Stimulated activated CD4-positive, alpha-beta T cell treated with anti-CD3 and anti-CD28 coated beads, TNF-alpha, amount 100 ng/mL, for 24 hours (primary cell): ENCODE data around the gene ADAM19.
A peak's percentile ranks its signal among the peaks of the same experiment; 100 is the strongest.

Experiments
- DNase-seq, 3 experiments: peaks; one replicate each; pipeline ENCODE4 v3.0.0-alpha.2; 2020; ENCODE audit warnings: low read depth in 3 of 3

ADAM19 gene

DNA sequence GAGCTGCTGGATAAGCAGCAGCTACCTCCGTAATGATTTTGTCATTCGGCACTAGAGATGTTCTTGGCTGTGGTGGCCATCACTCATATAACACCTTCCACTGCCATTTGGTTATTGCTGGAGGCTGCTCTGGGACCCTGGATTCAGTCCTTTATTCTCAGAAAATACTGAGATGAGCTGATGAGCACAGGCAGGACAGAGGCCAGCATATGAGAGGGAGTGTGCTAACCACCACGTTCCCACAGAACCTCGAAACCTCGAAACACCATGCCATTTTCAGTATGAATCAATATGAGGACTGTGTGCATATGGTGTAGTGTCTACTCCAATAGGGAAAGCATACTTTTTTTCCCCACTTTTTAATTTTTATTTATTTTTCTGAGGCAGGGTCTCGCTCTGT, 56.6 kb downstream of the ADAM19 start:
- no peak for DNase-seq

DNA sequence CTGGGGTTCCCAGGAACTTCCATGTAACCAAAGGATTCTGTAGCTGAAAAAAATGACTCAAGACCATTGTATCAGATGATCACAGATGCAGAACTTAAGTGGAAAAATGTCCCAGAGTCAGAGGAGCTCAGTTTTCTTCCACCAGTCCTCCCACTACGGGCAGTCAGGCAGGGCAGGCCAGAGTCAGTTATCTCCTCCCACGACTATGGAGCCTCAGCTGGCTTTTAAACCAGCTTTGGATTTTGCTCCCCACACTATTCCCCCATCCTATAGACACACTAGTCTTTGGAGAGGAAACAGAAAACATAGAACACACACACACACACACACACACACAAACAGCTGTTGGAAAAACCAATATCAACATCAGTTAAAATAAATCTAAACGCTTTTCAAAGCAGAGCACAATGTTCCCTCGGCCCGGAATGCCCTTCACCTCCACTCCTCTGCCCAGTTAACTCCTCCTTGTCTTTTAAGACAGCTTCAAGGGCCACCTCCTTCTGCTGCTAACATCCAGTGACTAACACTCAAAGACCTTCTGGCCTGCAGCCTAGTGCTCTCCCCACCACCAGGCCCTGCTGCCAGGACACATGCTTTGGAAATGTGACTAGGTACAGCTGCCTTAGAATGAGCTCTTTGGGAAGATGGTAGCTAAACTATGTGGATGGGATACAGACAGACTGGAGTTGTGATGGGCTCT, 58.8 kb downstream of the ADAM19 start:
- no peak for DNase-seq

DNA sequence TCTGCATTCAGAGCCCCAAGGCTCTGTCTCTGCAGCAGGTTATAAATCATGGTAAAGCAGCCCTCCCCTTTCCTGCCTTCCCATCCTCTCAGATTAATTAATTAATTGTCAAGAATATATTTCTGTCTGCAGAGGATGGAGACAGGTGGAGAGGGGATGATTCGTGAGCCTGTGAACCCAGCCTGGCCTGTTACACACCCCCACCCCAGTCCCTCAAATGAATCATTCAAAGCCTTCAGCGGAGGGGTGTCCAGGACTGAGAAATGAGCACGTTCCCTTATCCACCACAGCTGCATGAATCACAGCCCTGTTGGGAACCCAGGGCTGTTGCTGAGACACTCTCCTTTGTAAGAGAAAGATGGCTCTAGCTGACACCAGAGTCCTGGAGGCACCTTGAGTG, 59.6 kb downstream of the ADAM19 start:
- peak in 1 of 3 experiments; percentile 28 for DNase-seq

DNA sequence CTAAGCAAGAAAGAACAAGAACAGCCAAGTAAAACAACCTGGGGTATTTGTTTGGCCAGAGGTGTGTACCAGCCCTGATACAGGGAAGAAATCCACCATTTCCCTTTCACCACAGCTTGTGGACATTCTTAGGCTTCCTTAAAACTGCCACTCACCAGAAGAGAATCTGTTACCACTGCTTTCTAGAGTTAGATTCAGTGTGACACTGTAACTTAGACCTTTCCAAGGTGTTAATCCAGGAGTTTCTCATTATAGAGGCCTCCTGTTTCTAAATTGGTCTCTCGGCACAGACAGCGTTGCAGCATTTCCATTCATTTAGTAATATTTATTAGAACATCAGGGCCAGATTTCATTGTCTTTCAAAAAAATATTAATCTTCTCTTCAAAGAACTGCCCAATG, 60.6 kb downstream of the ADAM19 start:
- DNase-seq: no peak

DNA sequence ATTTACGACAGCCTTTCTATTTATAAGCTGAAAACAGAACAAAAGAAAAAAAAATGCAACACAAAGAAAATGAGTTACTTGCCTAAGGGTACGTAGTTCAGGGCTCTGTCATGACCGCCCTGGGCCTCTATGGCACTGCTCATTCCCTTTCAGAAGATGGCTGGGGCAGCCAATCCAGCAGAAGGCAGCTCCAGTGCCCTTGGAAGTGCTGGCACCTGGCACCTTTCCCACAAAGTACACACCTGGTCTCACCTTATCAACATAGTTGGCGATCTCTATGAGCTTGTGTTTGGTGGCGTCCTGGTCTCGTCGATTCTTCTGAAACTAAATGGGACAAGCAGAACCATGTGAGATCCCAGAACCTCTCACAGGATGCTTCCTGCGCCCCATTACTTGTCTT, 62.4 kb downstream of the ADAM19 start:
- DNase-seq: no peak

DNA sequence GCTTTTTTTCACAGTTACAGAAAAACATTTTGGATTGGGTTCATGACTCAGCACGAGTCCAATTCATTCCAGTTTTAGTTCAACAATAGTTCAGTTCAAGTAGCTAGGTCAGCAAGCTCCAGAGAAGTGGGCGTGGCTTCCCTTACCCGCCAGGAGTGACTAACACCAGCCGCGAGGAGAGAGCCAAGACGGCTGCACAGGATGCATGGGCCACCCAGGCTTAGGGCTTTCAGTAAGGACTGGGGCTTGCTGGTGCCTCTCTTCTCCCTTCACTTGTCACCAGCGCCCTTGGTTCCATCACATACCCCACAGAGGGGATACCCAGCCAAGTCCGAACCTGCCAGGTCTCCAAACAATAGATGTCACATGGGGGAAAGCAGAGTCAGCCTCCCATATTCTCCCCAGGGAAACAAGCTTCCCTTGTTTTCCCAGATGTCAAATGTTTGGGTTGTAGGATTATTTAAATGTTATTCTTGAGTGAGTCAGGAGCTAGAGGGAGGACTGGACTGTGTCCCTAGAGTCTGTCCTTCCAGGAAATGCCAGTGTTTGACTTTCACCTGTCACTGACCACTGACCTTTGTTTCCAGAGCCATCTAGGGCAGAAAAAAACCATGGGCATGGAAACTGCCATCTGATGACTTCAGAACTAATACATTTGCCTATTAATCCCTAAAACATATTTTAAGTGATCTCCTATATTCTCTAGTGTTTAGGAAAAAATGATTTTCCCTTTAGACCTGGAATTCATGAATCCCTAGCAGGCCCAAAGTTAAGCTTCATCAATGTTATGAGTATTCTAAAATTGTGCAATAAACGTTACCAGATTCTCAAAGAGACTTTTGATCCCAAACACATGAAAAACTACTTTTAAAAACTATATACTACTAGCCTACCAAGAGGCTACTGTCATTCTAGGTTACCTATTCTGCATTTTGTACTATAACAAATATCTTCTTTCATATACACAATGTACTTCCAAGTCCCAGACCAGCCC, 63.6 kb downstream of the ADAM19 start:
- peak in 2 of 3 experiments; percentile 8 to 35 for DNase-seq

DNA sequence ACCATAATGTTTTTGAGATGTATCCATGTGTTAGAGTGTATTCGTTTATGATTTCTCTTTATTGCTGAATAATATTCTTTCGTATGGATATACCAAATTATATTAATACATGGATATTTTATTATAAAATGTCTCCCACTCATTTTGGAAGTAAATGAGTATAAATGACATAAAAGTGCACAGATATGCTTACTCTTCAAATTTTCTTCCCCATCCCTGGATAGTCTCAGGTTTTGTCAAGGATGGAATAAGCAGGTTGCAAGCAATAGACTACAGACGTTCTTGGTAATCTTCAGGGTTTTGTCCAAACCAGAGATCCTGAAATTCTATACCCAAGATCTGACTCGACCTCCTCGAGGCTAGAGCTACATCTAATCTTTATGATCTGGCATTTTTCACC, 64.9 kb downstream of the ADAM19 start:
- no peak for DNase-seq

DNA sequence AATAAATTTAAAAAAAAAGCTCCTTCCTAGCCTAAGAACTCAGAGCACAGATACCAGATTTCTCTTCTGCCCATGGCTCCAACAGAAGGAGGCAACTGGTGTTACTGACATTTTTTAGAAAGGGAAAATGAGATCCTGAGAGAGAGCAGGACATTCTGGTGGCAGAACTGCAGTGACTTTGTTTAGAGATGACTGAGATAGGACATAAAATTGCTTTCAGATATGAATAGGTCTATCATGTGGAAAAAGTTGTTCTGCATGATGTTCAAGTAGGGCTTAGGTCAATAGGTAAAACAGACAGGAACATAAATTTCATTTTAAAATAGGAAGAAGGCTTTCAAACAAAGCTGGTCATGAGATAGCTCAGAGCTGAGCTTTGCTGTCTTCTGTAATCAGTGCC, 66.0 kb downstream of the ADAM19 start:
- no peak for DNase-seq

DNA sequence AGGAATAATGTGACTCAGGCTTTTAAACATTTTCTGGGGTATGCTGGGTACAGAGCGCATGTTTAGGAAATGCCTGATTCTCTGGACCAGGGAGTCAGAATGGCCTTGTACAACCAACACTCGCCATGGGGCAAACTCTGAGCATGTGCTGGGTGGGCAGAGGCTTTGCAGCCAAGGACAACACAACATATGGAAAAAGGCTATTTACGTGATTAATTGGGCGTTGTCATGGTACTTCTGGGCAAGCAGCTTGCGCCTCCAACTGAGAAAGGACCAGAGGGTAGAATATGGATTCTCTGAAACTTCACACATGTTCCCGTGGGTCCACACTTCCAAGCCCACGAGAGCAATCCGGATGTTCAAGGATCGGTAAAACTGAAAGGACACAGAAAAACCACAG, 66.5 kb downstream of the ADAM19 start:
- DNase-seq: no peak

DNA sequence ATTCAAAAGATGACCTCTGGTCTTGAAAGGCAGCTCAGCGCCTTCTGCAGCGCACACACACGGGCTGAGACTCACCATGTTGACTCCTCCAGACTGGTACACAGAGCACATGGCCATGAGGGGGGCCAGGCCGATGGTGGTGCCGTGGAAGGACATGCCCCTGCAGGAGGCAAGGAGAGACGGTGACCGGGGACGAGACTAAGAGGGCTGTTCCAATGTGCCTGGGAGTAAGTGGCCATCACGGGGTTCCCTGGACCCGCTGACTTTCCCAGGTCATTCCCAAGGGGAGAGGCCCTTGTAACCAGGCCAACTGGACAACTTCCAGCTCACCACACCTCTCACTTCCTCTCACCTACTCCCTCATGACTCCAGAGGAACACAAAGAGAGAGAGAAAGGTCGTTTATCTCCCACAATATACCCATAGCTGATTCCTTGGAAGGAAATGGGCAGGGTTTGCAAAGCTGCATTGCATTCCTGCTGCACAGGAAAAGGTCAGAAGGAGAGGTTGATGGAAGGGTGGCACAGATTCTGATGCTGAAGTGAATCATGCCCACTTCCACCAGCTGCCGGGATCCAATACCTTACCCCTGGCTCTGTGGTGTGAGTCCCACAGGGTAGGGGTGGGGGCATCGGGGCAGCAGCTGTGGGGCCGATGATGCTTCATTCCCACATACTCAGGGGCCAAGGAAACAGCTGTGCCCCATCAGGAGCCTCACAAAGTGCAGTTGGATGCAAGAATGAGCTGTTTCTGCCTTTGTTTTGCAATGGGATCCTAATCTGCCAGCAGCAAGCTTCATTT, 68.4 kb downstream of the ADAM19 start:
- no peak for DNase-seq

DNA sequence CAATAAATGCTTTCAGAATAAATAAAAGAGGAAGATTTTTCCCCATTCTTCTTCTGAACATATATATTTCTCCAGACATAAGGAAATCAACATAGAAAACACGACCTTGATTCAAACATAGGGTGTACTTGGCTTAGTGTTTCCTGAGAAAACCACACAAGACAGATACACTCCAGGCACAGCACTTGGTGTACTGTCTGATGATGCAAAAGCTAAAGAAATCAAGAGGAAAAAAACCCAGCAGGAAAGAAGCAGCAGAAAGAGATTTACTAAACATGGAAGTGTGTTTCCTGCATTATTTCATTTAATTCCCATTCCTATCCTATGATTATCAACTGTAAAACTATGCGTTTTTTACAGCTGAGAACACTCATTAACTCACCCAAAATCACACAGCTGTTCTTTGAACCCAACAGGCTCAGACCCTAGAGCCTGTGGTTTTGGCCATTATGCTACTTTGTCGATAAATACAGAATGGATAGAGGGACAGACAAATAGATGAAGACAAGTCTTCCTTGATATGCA, 69.4 kb downstream of the ADAM19 start:
- DNase-seq: no peak

DNA sequence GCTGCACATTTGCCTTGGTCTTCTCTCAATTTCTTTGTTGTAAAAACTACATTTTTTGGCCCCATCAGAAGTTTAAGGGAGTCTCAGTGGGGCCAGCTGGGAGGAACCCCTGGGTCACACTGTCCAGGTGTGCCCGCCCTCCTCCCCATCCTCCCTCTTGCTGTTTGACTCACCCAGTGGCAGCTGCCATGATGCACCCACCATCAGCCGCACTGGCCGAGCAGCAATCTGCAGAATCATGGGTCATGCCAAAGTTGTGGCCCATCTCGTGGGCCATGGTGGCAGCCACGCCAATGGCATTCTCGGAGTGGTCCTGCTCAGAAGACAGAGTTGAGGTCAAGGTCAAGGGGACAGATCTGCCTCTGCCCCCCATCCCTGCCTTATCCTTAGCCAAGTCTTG, 70.1 kb downstream of the ADAM19 start:
- no peak for DNase-seq

DNA sequence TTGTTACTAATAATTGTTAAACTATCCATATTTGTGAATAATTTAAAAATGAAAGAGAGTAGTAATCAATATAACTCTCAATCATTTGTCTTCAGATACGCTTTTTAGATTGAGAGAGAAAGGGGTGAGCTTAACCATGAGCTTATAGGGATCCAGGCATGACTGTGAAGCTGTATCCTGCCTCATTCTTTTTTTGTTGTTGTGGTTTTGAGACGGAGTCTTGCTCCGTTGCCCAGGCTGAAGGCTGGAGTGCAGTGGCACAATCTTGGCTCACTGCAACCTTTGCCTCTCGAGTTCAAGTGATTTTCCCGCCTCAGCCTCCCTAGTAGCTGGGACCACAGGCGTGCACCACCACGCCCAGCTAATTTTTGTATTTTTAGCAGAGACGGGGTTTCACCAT, 71.5 kb downstream of the ADAM19 start:
- DNase-seq: no peak

DNA sequence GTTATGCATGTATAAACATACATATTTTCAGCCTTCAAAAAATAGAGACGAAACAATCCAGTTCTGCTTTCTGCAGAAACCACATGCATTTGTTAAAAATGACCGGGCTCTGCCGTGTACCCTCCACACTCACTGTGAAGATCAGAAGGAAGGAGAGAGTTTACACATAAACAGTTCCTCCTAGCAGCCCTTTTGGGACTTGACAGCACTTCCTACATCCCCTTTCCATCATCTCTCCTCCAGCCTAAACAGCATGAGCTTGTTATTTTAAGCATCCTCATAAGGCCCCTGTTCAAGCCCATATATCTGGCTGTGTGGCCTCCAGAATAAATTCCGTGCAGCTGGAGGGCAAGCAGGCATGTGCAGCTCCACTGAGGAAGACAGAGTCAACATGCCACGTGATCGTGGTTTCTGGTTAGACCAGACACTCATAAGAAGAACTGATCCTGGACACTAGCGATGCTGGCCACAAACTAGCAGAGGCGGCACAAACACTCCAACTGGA, 73.4 kb downstream of the ADAM19 start:
- no peak for DNase-seq

DNA sequence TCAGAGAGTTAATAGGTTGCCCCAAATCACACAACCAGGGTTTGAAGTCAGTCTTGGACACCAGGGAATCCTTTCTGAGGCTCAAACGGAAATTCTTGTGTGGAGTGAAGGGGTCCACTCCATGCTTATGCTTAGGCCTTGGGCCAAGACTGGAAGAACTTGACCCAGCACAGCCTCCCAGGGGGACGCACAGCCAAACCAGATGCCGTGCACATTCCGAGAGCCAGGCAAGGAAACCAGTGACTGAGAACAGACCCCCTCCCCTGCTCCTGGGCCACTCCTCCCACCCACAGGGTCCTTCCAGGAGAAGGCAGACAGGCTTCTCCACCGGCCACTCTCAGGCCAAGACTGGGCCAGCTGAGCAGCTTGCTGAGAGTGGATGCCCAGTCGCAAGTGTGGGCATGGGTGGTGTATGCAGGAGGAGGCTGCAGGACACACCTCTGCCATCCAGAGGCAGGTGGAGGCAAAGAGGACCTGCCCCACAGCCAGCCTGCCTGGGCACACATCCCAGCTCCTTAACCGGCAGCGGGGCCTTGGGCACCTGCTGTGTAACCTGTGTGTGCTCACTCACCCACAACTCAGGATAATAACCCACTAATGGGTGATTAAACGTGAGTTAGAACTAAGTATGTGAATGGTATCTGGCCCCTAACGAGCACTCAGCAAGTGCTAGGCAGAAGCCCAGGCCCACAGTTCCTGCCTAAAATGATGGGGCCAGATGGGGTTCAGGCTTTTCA, 77.5 kb downstream of the ADAM19 start:
- no peak for DNase-seq

DNA sequence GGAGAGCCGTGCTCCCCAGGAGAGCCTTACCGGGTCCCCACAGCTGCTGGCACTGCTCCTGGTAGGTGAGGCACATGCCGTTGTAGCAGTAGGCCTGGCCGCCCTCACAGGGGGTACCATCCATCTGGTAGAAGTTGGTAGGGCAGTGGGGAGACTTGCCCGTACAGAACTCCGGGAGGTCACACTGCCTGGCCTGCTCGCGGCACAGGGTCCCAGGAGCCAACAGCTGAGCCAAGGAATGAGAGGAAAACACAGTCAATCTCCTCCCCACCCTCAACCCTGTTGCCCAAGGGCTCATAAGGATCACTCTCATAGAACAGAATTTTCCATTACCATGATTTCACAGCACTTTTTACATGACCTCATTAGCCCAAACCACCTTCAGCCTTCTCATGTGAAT, 78.7 kb downstream of the ADAM19 start:
- DNase-seq: no peak

DNA sequence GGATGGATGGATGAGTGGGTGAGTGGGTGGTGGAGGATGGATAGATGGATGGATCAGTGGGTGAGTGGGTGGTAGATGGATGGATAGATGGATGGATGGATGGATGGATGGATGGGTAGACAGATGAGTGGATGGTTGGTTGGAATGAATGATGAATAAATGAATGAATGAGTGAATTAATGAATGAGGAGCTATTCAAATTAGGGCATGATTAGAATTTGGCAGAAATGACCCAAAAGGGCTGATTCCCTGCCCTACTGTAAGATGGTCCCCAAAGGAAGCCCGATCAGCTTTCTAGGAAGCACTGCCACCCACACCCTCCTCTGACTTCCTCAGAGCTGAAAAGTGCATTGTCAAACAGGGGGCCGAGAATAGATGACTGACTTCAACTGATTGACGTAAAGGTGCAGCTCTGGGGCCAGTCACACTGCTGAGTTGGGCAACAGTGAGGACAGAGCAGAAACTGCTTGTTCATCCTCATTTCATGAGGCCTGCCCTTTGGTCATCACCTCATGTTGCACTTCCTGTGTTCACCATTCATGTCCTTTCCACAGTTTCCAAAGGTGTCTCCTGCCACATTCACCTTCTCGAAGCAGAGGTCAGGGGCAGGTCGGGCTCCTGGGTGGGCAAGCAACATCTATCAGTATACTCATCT, 81.3 kb downstream of the ADAM19 start:
- DNase-seq: no peak

DNA sequence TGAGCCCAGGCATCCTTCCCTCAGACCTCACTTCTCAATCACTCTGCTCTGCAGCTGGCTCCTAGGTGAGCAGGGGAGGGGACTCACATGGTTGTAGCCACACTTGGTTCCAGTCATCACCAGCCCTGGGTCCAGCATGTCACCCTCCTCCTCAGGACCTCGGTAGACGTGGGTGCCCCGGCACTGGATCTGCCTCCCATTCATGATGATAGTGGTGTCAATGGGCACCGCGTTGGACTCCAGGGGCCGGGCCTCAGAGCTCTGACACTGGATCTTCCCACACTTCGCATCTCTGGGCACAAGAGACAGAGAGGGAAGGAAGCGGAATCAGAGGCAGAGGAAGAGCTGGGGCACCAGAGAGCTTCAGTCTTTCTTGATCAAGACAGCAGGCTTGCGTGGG, 82.7 kb downstream of the ADAM19 start:
- no peak for DNase-seq

DNA sequence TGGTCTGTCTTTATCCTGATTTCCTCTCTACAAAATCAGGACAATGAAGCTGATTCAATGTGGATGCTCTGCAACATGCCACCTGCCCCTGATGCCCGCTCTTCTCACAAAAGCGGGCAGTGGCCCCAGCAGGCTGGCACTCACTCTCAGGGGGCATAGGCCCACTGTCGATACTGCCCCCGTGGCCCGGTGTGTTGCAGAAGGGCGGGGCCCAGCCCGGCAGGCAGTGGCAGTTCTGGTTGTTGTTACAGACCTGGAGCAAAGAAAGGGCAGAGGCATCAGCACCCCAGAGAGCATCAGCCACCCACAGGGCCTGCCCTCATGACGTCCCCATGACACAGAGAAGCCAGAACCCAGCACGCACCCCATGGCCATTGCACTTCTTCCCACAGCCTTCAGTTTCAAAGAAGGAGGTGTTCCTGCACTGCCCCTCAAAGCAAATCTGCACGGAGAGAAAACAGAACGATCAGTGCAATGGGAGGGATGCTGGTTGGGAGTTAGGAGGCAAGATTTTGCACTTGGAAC, 84.0 kb downstream of the ADAM19 start:
- no peak for DNase-seq

DNA sequence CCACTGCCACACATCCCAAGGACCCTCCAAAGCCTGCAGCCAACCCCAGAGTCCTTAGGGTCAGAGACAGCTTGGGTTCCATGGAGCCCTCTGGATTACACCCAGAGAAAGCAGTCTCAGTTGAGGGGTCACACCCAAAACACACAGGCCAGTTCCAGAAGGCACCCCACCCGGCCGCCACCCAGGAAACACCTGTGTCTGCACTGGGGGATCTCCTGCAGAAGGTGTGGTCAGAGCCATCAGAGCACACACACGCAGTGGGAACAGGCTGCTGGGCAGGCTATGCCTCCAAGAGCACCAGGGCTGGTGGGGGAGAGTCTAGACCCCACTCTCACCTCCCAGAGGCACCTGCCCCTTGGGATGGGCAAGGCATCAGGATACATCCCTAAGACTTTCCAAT, 88.2 kb downstream of the ADAM19 start:
- DNase-seq: no peak
